DMS 273 treated with DMSO at 0.1 percent for 48 hours (cell line): ENCODE data around the gene NR1D2.
A peak's percentile ranks its signal among the peaks of the same experiment; 100 is the strongest.

Experiments used
- DNase-seq: peaks from one replicate; lab custom pipeline; 2025; lab: John Stamatoyannopoulos, UW

NR1D2 gene

DNA sequence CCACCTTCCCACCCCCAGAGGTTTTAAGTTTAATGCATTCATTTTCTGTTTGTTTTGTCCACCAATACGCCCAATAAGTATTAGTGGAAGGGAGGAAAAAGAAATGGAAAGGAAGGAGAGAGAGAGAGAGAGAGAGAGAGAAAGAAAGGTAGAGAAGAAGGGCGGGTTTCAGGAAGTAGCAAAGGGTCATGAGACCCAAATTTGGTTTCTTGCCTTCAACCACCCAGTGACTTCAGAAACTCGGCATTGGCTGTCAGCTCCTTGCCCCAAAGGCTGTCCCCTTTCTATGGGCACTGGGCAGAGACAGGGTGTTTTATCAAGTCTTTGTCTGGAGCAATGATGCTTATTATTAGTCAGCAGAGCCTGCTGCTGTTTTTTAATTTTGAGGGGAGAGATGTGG lies 13.5 kb upstream of the NR1D2 start:
- DNase-seq = no peak

- DNase-seq = no peak
Measured at GRCh38 chr3:23932571-23932970, 12.5 kb upstream of the NR1D2 start.

GRCh38 chr3:23934253-23934652 lies 10.8 kb upstream of the NR1D2 start:
- no peak for DNase-seq

DNA sequence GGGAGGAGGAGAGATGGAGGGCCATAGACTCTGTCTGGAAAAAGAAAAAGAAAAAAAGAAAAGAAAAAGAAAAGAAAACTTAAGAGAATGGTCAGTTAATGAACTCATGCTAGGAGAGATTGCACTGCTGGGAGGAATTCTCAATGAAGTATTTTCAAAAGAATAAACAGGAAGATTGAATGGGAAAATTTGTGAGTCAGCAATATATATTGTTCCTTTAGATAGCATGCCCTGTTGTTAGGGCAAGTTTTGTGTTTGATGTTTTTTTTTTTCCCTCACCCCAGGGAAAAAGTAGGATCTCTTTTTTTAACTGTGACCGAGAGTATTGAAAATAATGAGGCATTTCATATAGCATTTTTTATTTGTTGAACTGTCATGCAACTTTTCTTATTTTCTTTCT lies 7.8 kb upstream of the NR1D2 start:
- no peak for DNase-seq

- no peak for DNase-seq
Measured at GRCh38 chr3:23938688-23939087, 6.4 kb upstream of the NR1D2 start.

- DNase-seq = no peak
Measured at GRCh38 chr3:23940775-23941174, 4.3 kb upstream of the NR1D2 start.

- DNase-seq = no peak
Measured at GRCh38 chr3:23941440-23941839, 3.6 kb upstream of the NR1D2 start.

- no peak for DNase-seq
Measured at GRCh38 chr3:23942546-23942945, 2.5 kb upstream of the NR1D2 start.

GRCh38 chr3:23944007-23944783 lies 891 bp upstream of the NR1D2 start:
- no peak for DNase-seq

DNA sequence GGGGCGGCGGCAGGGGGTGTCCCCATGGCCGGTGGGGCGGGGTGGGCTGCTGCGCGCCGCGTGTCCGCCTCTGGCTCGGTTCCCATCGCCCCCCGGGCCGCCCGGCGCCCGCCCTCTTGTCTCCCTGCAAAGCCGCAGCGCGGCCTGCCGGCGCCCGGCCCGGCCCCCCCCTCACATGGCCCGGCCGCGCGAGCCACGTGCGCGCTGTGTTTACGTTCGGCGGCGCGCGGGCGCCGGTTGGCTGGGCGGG lies 502 bp downstream of the NR1D2 start:
- DNase-seq = no peak

- peak; percentile 65 for DNase-seq
Measured at GRCh38 chr3:23945913-23946687, 1.0 kb downstream of the NR1D2 start.

GRCh38 chr3:23948761-23949160 lies 3.7 kb downstream of the NR1D2 start:
- DNase-seq = no peak

GRCh38 chr3:23949784-23950183 lies 4.7 kb downstream of the NR1D2 start:
- DNase-seq = no peak

DNA sequence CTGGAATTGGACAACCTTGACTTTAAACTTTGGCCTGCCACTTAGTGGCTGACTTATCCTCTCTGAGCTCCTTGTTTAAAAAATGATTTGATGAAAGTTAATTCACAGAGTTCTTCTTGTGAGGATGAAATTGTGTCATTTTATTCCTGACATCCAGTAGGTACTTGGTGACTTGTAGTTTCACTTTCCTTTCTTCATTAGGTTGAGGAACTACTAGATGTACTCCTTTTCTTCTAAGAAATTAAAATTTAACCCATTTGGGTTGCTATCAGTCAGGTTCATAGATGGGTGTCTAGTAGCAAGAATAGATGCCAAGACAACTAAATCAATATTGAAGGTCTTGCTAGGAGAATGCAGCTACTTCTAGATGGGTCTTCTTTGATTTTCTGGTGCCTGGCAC lies 5.2 kb downstream of the NR1D2 start:
- DNase-seq = no peak

DNA sequence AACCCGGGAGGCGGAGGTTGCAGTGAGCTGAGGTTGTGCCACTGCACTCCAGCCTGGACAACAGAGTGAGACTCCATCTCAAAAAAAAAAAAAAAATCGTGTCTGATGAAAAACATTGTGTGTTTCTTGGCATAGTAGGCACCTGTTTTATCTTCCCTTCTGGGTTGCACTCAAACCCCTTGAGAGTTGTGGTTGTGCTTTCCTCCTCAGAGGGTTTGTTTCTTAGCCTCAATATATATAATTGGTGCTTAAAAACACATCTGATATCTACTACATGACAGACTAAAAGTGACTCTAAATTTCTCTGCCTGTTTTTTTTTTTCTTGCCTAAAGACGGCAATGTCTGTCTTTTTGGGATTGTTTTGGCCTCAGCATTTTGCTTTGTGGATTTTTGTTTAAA lies 7.6 kb downstream of the NR1D2 start:
- DNase-seq = no peak

GRCh38 chr3:23953523-23953922 lies 8.4 kb downstream of the NR1D2 start:
- no peak for DNase-seq

- DNase-seq = no peak
Measured at GRCh38 chr3:23954144-23954543, 9.1 kb downstream of the NR1D2 start.

- DNase-seq = no peak
Measured at GRCh38 chr3:23956701-23957100, 11.6 kb downstream of the NR1D2 start.

- DNase-seq = no peak
Measured at GRCh38 chr3:23959135-23959900, 14.2 kb downstream of the NR1D2 start.

- no peak for DNase-seq
Measured at GRCh38 chr3:23960649-23961048, 15.6 kb downstream of the NR1D2 start.

DNA sequence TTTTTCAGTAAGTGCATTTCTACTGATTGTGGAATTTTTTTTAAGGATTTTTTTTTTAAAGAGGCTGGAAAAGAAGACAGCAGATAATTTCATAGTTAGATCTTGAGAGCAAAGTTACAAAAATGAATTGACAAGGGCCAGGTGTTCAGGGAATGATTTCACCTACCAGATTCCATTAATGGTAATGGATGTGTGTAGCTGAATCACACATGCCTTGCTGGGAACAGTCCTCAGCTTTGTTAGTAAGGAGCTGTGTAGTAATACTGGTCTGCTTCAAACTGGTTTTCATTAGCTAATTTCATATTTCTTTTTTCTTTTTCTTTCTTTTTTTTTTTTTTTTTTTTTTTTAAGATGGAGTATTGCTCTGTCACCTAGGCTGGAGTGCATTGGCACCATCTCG lies 16.0 kb downstream of the NR1D2 start:
- DNase-seq = no peak

- DNase-seq = no peak
Measured at GRCh38 chr3:23961913-23962312, 16.8 kb downstream of the NR1D2 start.
